ENCODE results near the gene CALD1.
"Not testable (repeated sequence)": the region's sequence is repeated elsewhere in the genome, so short reads cannot be mapped to it uniquely, and the experiment has no call there.

CALD1 gene

DNA sequence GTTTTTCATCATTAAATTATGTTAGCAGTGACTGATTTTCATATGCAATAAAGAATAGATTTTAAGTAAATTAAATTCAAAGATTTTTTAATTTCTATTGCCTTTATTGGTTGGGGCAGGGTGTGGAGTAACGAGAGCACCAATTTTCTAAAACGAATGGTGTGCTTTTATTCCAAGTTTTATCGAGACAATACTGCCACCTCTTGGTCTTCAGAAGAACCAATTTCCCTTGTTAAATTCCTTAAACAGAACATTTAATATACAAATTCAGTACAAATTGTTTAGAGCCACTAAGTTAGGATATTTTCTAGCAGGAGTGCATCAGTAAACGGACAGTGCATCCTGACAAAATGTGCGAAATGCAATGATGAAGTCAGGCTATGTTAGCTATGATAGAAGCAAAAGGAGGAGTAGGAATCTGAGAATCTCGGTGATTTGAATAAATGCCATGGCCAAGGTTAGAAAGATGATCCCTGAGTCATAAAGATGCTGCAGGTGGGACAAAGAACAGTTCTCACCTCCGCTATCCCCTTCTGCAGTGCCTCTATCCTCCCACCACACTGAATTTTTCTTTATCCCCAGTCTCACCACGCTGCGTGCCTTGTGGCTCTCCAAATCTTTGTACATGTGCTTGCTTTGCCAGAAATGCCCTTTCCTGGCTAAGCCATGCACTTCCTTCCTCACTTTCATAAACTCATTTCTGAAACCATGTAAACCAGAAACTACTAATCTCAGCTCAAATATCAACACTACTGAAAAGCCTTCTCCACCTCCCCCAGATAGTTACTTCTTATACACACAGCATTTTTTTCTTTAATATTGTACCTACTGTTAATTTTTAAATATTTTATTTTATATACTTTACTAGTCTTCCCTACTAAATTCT, 175.0 kb downstream of the CALD1 start:
- DNase-seq: peak in 1 of 14 donors; percentile 14

DNA sequence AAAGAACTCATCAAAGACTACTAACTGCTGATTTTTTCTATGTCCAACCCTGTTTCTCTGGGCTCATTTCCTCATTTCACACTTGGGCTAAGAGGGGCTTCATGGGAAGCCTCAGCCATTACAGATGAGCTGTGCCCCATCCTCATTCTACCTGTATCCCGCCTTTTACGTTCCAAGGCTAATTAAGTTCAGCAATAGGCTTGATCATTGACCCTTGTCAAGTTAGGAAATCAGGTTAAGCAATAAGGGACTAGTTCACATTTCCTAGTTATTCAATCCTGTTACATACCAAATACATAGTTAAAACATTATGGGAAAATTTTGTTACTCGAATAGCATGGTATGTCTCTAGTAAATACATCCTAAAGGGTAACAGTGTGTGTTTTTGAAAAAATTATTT, 177.6 kb downstream of the CALD1 start:
- no peak for DNase-seq

DNA sequence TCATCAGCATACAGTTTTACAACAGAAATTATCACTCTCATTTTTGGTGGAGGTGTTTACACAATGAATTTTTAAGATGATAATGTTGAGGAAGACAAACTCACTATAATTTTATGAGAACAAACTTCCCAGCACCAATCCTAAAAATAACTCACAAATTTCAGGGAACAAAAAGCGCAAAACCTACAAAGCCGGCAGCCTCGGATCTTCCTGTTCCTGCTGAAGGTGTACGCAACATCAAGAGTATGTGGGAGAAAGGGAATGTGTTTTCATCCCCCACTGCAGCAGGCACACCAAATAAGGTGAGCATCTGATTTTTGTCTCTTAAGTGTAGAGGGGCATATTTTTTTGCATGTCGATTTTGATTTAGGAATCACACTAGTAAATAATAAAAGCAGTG, 180.4 kb downstream of the CALD1 start:
- no peak for DNase-seq

DNA sequence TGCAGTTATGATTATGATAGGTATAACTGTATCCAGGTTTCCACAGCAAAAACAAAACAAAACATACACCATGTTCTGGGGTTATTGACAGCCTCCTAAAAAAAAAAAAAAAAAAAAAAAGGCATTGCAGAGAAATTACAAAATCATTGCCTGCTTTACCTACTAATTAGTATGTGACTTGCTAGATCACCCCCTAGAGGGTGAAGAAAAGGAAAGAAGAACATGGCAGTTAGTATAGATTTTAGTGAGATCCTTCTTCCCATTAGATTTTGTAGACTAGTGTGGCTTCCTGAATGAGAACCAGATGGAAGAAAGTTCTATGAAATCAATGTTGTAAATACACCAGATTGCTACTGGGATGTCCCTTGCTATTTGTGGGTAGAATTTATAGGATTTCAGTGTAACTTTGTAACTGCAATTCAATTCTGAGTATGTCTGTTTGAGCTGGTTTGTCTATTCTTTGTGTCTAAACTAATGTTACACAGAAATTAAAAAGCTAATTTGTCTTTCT, 182.9 kb downstream of the CALD1 start:
- DNase-seq: no peak

DNA sequence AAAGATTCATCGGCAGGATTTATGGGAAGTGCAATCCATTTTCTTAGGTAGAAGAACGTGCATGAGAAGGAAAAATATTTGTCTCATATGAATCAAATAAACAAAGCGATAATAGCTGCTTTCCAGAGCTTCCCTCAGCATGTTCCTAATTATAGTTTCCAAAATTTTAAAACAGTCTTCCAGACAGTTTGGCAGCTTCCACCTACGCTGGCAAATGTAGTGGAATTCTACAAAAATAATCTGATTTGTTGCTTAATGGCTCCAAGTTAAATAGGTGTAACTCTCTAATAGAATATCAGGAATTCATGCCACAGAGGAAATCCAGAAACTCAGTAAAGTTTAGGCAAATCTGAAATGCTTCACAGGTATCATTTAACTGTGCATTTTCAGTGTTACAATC, 183.6 kb downstream of the CALD1 start:
- no peak for DNase-seq

DNA sequence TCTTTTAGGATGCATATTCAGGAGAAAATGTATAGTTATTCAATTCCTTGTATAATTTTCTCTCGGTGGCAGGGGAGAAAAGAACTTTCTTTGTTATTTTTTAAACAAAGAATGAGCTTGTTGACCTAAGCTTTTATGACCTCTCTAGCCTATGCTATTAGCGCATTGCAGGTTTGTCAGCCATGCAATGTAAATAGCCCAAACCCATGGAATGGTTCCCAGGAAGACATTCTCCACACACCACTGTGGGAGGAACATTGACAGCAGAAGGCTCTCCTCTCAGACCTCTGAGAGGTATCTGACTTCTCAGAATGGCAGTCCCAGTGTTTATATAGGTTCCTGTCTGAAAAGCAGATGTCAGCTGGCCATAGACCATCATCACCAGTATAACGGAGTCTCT, 187.3 kb downstream of the CALD1 start:
- DNase-seq: no peak

DNA sequence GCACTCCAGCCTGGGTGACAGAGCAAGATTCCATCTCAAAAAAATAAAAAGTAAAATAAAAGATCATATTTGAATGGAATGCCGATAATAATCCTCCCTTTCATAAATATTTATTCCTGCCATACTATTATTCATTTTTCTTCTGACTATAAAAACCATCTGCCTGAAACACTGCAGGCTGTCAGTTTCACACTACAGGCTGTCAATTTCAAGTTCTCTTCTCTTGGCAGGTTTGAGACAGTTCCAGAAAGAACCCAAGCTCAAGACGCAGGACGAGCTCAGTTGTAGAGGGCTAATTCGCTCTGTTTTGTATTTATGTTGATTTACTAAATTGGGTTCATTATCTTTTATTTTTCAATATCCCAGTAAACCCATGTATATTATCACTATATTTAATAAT, 188.7 kb downstream of the CALD1 start:
- no peak for DNase-seq

DNA sequence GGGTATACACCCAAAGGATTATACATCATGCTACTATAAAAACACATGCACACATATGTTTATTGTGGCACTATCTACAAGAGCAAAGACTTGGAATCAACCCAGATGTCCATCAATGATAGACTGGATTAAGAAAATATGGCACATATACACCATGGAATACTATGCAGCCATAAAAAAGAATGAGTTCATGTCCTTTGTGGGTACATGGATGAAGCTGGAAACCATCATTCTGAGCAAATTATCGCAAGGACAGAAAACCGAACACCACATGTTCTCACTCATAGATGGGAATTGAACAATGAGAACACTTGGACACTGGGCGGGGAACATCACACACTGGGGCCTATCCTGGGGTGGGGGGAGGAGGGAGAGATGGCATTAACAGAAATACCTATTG, 202.2 kb downstream of the CALD1 start:
- DNase-seq: not testable (repeated sequence)

DNA sequence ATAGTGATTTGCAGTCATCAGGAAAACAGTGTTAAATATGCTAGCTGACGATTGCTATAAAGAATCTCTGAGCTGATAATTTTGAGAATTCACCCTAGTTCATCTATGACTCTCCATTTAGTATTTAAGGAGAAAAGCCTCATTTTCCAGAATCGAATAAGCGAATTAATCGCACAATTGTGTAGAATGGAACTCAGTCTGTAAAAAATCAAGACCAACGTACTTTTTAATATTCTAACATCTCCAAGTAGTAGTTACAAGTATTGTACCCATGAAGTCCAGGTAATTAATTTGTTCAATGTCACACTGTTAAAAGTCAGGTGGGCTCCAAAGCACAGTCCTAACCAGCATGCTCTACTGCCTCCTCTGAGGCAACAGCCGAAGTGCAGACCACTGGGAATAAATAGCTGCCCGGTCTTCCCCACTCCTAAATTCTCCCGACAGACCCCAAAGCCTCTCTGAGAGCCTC, 206.5 kb downstream of the CALD1 start:
- DNase-seq: no peak

DNA sequence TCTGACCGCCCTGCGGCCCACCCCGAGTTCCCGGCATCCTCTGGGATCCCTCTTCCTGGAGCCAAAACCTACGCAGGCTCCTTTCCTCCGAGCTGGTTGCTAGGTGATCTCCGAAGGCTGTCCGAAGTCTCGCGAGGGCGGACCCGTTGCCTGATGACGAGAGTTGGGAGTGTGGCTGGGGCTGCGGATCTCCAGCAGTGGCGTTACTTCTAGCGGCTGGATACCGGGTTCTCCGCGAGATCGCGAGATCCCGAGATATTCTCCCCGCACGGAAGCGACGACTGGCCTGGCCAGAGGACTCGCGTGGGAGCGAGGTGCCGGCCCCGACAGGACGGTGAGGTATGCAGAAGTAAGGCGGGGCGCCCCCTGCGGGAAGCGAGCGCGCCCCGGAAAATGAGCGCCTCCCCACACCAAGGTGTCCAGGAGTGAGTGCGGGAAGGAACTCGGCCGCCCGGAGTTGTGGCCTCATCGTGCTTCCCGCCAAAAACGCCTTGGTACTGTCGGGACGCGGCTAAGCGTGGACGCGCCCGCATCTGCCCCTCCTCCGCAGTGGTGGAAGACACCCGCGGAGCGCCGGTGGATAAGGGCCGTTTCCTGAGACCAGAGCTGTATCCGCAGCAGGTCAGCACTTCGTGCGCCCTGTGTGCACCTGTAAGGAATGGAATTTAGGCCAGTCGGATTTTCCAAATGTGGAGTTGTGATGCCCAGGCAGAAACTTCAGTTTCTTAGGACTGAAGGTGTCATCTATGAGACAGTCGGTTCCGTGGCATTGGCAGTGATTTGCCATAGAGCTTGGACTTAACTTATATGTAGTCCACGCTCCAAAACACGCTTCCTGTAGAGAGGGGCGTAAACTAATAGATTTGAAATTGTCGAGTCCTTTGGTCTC, 207.2 kb downstream of the CALD1 start, which contains the start of gene AGBL3:
Gene AGBL3 (plus strand): TSS at position 146 of the 889 bp plus-strand sequence. CDS start 1,426 bp downstream, outside the sequence.
- DNase-seq: peak; percentile 79 to 97 (median 91)

DNA sequence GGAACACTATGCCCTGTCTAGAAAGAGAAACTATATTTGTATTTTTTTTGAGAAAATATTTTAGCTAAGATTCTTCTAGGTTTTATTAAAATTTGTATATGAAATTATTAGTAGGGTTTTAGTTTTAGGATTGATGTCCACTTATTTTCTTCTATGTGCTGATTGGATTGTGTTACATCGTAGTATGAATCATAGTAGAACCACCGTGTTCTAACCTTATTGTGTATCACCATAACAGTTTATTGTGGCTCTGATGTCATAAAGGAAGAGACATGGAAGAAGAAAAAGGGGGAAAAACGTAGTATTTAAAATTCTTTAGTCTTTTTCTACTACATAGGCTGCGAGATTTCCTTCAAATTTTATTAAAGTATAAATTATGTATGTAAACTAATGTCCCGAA, 208.7 kb downstream of the CALD1 start:
- no peak for DNase-seq

DNA sequence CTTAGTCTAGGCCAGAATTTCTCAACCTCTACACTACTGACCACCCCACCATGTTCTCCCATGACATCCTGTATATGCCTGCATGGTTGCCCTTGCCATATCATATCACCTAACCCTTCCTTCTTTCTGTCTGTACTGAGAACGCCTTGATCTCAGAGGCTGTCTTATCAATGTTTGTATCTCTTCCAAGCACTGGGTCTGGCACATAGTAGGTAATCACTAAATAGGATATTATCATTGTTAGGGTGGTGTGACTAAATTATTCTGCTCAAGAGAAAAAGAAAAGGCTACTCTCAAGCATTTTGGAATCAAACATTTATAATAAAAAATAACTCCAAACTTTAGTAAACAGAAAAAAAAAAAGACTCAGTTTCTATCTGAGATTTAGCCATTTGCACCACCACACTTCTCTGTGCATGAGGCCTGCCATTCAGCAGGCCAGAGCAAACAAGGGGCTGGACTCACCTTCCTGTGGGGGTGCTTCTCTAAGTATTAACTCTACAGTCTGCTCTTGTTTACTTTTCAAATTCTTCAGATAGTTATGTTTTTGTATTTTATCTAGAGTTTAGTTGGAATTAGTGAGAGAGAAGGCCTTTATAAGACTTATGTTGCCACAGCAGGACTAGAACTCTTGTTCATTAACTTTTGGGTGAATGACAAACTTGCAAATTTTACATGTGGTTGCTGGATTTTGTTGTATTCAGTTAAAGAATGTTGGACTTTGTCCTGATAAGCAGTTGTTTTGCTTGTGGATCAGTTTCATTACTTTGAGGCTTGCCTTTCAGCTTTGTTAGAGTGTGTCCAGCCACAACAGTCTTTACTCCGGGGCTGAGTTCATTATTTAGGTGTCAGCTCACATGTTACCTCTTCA, 212.3 kb downstream of the CALD1 start:
- no peak for DNase-seq

DNA sequence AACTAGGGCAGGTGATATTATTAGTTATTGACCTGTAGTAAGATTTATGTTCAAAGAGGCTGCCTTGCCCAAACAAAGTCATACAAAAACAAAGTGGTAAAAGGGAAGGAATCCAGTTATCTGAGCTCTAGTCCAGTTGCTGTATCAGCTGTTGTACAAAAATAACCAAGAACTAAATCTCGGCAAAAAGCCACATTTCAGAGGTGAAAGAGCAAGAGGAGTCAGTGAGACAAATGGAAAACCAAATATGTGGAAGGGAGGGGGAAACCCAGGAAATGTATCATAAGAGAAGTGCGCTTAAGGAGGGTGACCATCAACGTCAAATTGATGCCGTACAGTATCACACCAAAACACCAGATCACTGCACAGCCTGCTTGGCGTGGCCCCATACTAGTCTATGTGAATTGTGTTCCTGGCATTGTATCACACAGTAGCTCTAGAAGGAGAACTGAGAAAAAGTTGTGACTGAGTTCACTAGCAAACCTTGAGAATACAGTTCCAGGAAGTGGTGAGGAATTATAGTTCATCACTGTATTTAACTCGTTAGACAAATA, 213.3 kb downstream of the CALD1 start:
- DNase-seq: no peak

DNA sequence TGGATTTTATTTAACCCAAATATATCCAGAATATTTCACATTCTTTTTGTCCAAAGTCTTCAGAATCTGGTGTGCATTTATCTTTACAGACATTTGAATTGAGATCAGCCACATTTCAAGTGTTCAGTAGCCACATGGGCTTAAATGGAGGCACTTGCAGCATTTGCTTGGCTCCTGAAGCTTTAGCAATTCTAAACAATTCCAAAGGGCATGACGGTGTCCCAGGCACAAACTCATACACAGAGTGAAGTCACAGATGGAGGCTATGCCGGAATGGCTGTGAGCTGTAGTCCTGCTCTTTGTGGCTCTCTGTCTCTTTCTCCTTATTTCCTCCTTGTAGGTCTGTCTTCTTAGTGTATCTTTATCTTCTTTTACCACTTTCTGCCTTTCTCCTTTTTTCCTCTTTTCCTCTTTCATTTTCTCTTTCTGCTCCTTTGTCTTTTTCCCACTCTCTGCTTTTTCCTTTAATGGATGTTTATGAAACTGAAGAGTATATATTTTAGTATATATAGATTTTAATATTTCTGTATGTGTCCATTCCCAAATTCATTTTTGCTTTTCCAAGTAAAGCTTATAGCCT, 214.5 kb downstream of the CALD1 start:
- DNase-seq: no peak

DNA sequence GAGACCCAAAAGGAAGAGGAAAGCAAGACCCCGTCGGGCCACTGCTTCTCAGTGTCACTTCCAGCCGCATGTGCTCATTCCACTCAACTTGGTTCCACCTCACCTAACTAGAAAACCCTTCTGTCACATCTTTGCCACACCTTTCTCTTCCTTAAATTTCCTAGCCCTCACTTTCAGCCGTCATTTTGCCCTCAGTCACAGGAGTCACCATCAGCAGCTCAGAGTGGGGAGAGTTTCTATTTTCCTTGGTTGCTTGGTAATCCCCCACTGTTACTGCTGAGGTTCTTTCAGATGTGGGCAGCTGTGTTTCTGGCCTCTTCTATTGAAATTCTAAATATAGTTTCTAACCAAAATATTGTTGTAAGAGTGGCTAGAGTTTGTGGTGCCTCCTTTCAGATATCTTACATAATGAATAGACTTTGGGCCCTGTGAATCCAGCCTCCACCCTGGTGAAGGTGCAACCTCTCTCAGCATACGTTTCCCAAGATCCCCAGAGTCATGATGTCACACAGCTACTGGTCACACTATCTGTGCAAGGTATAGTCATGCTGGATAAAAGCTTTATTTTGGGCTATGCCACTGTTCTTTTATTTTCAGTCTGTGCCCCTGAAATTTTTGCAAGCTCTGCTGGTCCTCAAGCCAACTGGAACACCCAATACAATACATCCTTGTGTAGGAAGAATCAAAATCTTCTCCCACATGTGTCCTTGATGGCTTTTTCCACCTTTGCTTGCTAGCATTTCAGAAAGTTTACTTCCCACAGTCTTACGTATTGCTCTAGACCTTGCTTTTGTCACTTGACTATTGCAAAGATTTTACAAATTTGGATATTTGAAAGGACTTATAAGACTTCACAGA, 216.0 kb downstream of the CALD1 start:
- DNase-seq: no peak

DNA sequence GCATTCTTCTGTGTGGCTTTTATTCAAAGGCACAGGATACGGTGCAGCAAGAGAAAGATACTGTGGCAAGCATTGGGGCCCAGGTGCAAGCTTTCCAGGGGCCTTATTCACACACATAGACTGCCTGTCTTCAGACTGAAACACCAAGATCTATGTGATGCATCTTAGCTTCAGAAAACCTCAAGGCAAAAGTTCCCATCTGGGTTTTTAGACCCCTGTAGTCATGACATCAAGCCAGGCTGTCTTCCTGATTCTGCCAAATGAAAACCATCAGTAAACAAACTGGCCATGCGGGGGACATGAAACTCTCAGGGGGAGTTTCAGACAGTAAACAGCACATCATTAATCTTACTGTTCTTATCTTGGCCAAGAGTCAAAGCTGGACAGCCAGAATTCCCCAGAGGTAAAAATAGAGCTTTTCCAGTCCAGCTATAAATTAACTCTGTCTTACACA, 216.7 kb downstream of the CALD1 start:
- DNase-seq: no peak

DNA sequence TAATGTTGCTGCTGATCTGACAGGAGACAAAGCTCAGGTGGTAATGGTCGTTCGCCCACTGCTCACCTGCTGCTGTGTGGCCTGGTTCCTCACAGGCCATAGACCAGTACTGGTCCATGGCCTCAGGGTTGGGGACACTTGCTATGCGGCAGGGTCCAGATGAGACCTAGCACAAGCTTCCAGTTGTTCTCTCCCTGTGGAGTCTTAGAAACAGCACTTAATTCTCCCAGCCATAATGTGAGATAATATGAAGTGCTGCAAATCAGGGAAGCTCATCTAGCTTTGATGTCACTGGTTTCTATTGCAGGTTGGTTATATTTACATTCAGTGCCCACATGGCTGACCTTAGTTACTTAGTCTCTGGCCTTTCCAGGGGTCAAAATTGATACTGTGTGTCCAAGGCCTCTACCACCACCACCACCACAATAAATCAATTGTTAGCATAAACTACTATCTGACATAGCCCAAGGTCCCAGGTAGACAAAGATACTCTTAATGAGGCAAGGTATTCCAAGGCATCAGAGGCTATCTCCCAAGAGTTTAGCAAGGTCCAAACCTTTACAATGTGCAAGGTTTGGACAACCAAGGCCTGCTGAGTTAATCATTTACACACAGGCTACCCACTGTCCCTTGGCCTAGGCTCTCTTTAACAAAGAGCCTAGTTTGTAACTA, 217.9 kb downstream of the CALD1 start:
- DNase-seq: no peak

DNA sequence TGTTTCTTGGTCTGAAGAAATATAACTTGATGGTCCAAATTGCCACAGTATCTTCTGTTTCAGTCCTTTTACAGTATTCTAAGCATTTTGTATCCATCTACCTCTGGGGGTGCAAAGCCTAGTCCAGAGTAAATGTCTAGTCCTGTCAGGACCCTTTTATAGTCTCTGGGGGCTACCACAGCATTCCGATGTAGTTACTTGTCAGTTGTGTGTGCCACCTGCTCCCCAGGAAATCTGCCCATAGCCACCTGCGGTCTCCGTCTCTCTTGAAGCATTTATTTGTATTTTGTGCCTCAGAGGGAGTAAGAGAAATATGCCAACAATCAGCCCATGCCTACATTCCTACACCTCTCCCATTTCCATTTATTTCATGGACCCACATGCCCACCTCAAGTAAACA, 219.7 kb downstream of the CALD1 start:
- DNase-seq: no peak

DNA sequence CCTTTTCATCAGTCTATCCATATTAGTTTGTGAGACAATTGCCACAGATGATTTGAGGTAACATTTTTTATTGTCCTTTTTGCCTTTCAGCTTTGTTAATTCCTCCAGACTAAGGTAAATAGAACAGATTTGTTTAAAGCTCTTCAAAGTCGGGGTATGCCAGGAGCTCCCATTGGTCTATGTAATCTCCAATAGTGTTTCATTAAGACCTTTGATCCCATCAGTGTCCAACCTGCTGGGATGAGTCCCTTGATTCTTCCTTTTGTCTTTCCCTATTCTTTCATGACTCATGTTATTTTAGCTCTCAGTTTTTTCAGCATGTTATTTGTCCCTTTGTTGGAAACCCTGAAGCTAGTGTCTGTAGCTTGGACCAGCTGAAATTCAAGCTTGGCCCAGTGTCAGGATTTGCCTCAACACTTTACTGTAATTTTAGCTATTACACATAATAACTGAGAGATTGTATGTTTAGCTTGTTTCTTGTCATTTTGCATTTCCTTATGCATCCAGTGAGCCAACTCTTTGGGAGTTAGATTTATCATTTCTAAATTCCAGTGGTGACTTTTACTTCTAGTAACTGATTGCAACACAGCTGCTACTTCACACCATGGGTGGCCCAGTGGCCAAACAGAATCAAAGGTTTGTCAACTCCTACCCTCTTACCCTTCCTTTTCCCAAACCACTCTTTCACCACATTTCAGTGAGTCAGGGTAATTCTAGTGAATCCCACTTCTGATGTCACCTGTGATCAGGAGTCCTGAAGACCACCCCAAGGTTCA, 222.1 kb downstream of the CALD1 start:
- DNase-seq: no peak

All from C1 segment of cervical spinal cord (tissue), 14 donors.